Panc1 (cell line): ENCODE measurements around the gene WDR77. TPM values are rescaled to one million over a fixed set of nuclear protein-coding genes. Genes with fewer than 3 reads are reported as not detected.

ENCODE experiments used
- ATAC-seq: fragments of 200-7000 bp; cut with Tn5 transposase; 2 replicates; pipeline ENCODE4 v1.9.1; 2020; ENCODE audit warnings: mild to moderate bottlenecking, moderate library complexity
- BruUV-seq: library from RNA; stranded (reverse); fragments of 400-500 nt; replicated peaks from 2 replicates; lab custom pipeline; 2021; lab: Mats Ljungman, UMichigan
- CTCF ChIA-PET: fragments of 300-600 bp; sonication (Branson Sonifier 250); formaldehyde crosslinking; loops from one replicate; lab custom pipeline; 2022; ENCODE audit warnings: antibody characterized with exemption; lab: Charles Lee
- POLR2A ChIA-PET: fragments of 300-600 bp; sonication (Branson Sonifier 250); formaldehyde crosslinking; loops from one replicate; lab custom pipeline; 2022; ENCODE audit warnings: antibody characterized with exemption; lab: Charles Lee
- DNase-seq: peaks from one replicate; pipeline ENCODE4 v3.0.0-alpha.2; 2010; ENCODE audit warnings: low read depth, low spot score
- H3K27ac ChIP-seq: 2 replicates; pipeline ENCODE4 v1.5.1; 2011; ENCODE audit warnings: mild to moderate bottlenecking, low read length, inconsistent platforms
- H3K27me3 ChIP-seq: fragments of 200-500 bp; sonication (Bioruptor generic); 2 replicates; pipeline ENCODE4 v1.6.0; 2014; ENCODE audit warnings: low read length, inconsistent platforms; ENCODE audit not compliant: control insufficient read depth, insufficient read depth
- H3K36me3 ChIP-seq: fragments of 200-500 bp; sonication (Bioruptor generic); 2 replicates; pipeline ENCODE4 v1.5.1; 2014; ENCODE audit warnings: inconsistent platforms, mild to moderate bottlenecking, low read length, moderate library complexity; ENCODE audit not compliant: control insufficient read depth, insufficient read depth
- H3K4me1 ChIP-seq: 2 replicates; pipeline ENCODE4 v1.5.1; 2011; ENCODE audit warnings: inconsistent platforms, mild to moderate bottlenecking, low read length, moderate library complexity; ENCODE audit not compliant: control insufficient read depth, insufficient read depth
- H3K4me3 ChIP-seq, 2 experiments: 2 replicates each; pipeline ENCODE4 v1.5.1; 2011 to 2012; ENCODE audit warnings: low read depth in 2 of 2, low read length in 2 of 2, mild to moderate bottlenecking in 2 of 2, inconsistent platforms in 1 of 2, moderate library complexity in 1 of 2
- H3K9me3 ChIP-seq: fragments of 200-500 bp; sonication (Bioruptor generic); 2 replicates; pipeline ENCODE4 v1.5.1; 2014; ENCODE audit warnings: low read depth, mild to moderate bottlenecking, inconsistent platforms, low read length, moderate library complexity; ENCODE audit not compliant: control insufficient read depth, insufficient read depth
- CTCF ChIP-seq: fragments of 450-650 bp; IDR thresholded peaks from 2 replicates; pipeline ENCODE4 v1.5.1; 2017; ENCODE audit warnings: mild to moderate bottlenecking
- POLR2AphosphoS5 ChIP-seq: IDR thresholded peaks from 2 replicates; pipeline ENCODE4 v1.6.1; 2012; ENCODE audit warnings: mild to moderate bottlenecking, low read depth, low read length, moderate library complexity
- REST ChIP-seq, 2 experiments: IDR thresholded peaks; 2 replicates each; pipeline ENCODE4 v1.6.1; 2011 to 2012; ENCODE audit warnings: low read depth in 2 of 2, control low read depth in 1 of 2, low read length in 1 of 2, mild to moderate bottlenecking in 1 of 2, moderate library complexity in 1 of 2; ENCODE audit not compliant: insufficient read depth in 1 of 2
- SIN3A ChIP-seq: IDR thresholded peaks from 2 replicates; pipeline ENCODE4 v1.6.1; 2012; ENCODE audit warnings: low read depth, mild to moderate bottlenecking, low read length, moderate library complexity, borderline replicate concordance; ENCODE audit not compliant: insufficient read depth
- TCF7L2 ChIP-seq: IDR thresholded peaks from 2 replicates; pipeline ENCODE4 v1.6.1; 2011; ENCODE audit warnings: mild to moderate bottlenecking, low read depth, low read length, inconsistent platforms
- in situ Hi-C: cut with HindIII; loops from 2 replicates; pipeline ENCODE4 v1.10.0; 2016; ENCODE audit warnings: low sequenced_read_pairs, low pct_unique_long_range_greater_than_20kb
- intact Hi-C: fragments of 100-400 bp; cut with micrococcal nuclease; formaldehyde crosslinking; loops from one replicate; pipeline ENCODE4 v1.10.0; 2022; ENCODE audit not compliant: unreplicated experiment
- total RNA-seq: library from RNA; stranded (reverse); gene quantifications from one replicate; pipeline ENCODE4 v1.2.1, GENCODE V29; 2021; ENCODE audit not compliant: unreplicated experiment

The WDR77 gene
- total RNA-seq, 1 experiment from 2014 or later, result 49.9 TPM

GRCh38 chr1:111414756-111415155, 34.3 kb downstream of the WDR77 start:
- in situ Hi-C loops, result no loop called here
- POLR2A ChIA-PET, result no interaction called here
- no peak for DNase-seq
- intact Hi-C loops, result no loop called here
- Histone ChIP-seq H3K9me3 (no peaks in the 10 kb centered on the region), H3K27me3 (0 out of 2 replicates have a peak, but pooled peaks cover 2% of the 10 kb centered on the region), H3K36me3 (no peaks in the 10 kb centered on the region), H3K4me1 (no peaks in the 10 kb centered on the region), H3K27ac (no peak overlapping the region), H3K4me3 (no peak overlapping the region)
- TF ChIP-seq TCF7L2 (no peak), REST (IDR thresholded peaks at IDR 0.05; ENCODE audit: insufficient read depth in 1 of 2, low read depth in 2 of 2, low read length in 1 of 2) (no peak), CTCF (no peak), POLR2AphosphoS5 (no peak), SIN3A (no peak)
- CTCF ChIA-PET, result no interaction called here
- no TSS peak for BruUV-seq
- no peak for ATAC-seq

- ATAC-seq (no peak), DNase-seq (no peak)
- intact Hi-C loops, result no loop called here
- BruUV-seq, result no TSS peak
- H3K9me3 ChIP-seq, result no peaks in the 10 kb centered on the region
- H3K27ac ChIP-seq, result no peak overlapping the region
- H3K36me3 ChIP-seq, result no peaks in the 10 kb centered on the region
- no peaks in the 10 kb centered on the region for H3K4me1 ChIP-seq
- no peak for TF ChIP-seq TCF7L2
- TF ChIP-seq REST (IDR thresholded peaks at IDR 0.05; ENCODE audit: insufficient read depth in 1 of 2, low read depth in 2 of 2, low read length in 1 of 2), result no peak
- TF ChIP-seq SIN3A, result no peak
- TF ChIP-seq CTCF, result no peak
- TF ChIP-seq POLR2AphosphoS5, result no peak
- CTCF ChIA-PET, result interaction anchor here (0.6 kb wide), 1 partner anchor 9 kb away, joined by 4 read pairs; no protein-coding TSS in a partner anchor
- in situ Hi-C loops, result no loop called here
- H3K4me3 ChIP-seq, result no peak overlapping the region
- H3K27me3 ChIP-seq, result peaks cover 2% of the 10 kb centered on the region; the same call in 1 of the 2 replicates
- POLR2A ChIA-PET, result no interaction called here
Measured at GRCh38 chr1:111412839-111413238, 36.2 kb downstream of the WDR77 start.
